ENCODE results near the gene RAD21L1. TPM values are rescaled to one million over a fixed set of nuclear protein-coding genes. Genes with fewer than 3 reads are reported as not detected.

Gene RAD21L1
- total and polyA plus RNA-seq, 2 of the 8 experiments (the other 6 are each of a cell fraction or from before 2014, with no cell fraction given), result 0.06 to 0.26 TPM

DNA sequence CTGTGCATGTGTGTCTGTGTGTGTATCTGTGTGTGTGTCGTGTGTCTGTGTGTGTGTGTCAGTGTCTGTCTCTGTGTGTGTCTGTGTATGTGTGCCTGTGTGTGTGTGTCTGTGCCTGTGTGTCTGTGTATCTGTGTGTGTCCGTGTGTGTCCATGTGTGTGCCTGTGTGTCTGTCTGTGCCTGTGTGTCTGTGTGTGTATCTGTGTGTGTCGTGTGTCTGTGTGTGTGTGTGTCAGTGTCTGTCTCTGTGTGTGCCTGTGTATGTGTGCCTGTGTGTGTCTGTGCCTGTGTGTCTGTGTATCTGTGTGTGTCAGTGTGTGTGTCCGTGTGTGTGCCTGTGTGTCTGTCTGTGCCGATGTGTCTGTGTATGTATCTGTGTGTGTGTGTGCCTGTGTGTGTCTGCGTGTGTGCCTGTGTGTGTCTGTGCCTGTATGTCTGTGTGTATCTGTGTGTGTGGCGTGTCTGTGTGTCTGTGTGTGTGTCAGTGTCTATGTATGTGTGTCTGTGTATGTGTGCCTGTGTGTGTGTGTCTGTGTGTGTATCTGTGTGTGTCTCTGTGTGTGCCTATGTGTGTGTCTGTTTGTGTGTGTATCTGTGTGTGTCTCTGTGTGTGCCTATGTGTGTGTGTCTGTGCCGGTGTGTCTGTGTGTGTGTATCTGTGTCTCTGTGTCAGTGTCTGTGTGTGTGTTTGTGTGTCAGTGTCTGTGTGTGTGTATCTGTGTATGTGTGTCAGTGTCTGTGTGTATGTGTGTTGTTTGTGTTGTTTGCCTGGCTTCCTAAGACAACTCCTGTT, 51.9 kb downstream of the RAD21L1 start:
- H3K79me1 ChIP-seq (ENCODE audit: low read depth, low read length), result no peaks in the 10 kb centered on the region; the same call in 1 of the 2 replicates
- peak overlapping the region; percentile 45 for H2BK12ac ChIP-seq (ENCODE audit: low read depth, low read length)
- H3K4me2 ChIP-seq (ENCODE audit: insufficient read depth in 1 of 2, low read depth in 2 of 2, low read length in 2 of 2), result no peak overlapping the region
- H3K27ac ChIP-seq (ENCODE audit: low read depth, low read length), result no peak overlapping the region
- H3K4me1 ChIP-seq (replicated peaks in 1 of 4; ENCODE audit: control insufficient read depth in 3 of 4, insufficient read depth in 4 of 4, low read length in 3 of 4), result 0 out of 7 replicates have a peak, but pooled peaks cover 0 to 3% (median 0%) of the 10 kb centered on the region in 4 experiments
- H2BK120ac ChIP-seq (replicated peaks; ENCODE audit: low read depth, low read length), result no peak overlapping the region
- H3K27me3 ChIP-seq (replicated peaks in 1 of 4; ENCODE audit: control insufficient read depth in 3 of 4, extremely low read depth in 1 of 4, insufficient read depth in 3 of 4, low read length in 3 of 4), result no peaks in the 10 kb centered on the region
- H3K4me3 ChIP-seq (ENCODE audit: extremely low read depth in 1 of 4, insufficient read depth in 2 of 4, low read depth in 3 of 4, low read length in 4 of 4), result no peak overlapping the region
- FAIRE-seq (peak; percentile 36), DNase-seq (ENCODE audit: low read depth in 1 of 2, low spot score in 2 of 2) (no peak)
- 0 out of 2 replicates have a peak overlapping the region, but pooled peaks have one; percentile 22 for H2BK15ac ChIP-seq (ENCODE audit: low read length)
- 89% methylated on average over 8 of the region's 8 CpGs; no CpG with 5 or more reads in 1 of the 2 experiments for WGBS, 2 experiments (ENCODE audit: extremely low coverage in 1 of 2, insufficient coverage in 1 of 2, insufficient read length in 1 of 2, insufficient replicate concordance in 2 of 2, low coverage in 1 of 2, low lambda C conversion rate in 2 of 2, missing lambda C conversion rate in 1 of 2)
- no peak overlapping the region for H3K4ac ChIP-seq (replicated peaks; ENCODE audit: insufficient read length, low read depth, low read length)
- no peak overlapping the region for H2BK20ac ChIP-seq (ENCODE audit: low read length)
- POLR2A ChIA-PET (ENCODE audit: partially characterized antibody), result no interaction called here
- peak overlapping the region; percentile 40; the same call in 1 of the 2 replicates for H2BK5ac ChIP-seq (ENCODE audit: low read depth, low read length)
- no peaks in the 10 kb centered on the region; a peak in 1 of 8 replicates for H3K36me3 ChIP-seq (ENCODE audit: control insufficient read depth in 2 of 4, insufficient read depth in 4 of 4, low read length in 3 of 4)
- H3K23ac ChIP-seq (ENCODE audit: insufficient read length), result no peak overlapping the region
- no peaks in the 10 kb centered on the region for H3K79me2 ChIP-seq (ENCODE audit: control insufficient read depth in 1 of 2, insufficient read depth in 2 of 2, low read length in 2 of 2)
- no peak overlapping the region; the same call in 1 of the 2 replicates for H4K8ac ChIP-seq (ENCODE audit: extremely low read depth, insufficient read depth, low read length)
- H4K91ac ChIP-seq (replicated peaks; ENCODE audit: insufficient read length, low read length), result peak overlapping the region; percentile 36
- TF ChIP-seq TEAD4 (IDR thresholded peaks at IDR 0.05; ENCODE audit: low read depth, low read length), result no peak
- TF ChIP-seq, protein P1, sequence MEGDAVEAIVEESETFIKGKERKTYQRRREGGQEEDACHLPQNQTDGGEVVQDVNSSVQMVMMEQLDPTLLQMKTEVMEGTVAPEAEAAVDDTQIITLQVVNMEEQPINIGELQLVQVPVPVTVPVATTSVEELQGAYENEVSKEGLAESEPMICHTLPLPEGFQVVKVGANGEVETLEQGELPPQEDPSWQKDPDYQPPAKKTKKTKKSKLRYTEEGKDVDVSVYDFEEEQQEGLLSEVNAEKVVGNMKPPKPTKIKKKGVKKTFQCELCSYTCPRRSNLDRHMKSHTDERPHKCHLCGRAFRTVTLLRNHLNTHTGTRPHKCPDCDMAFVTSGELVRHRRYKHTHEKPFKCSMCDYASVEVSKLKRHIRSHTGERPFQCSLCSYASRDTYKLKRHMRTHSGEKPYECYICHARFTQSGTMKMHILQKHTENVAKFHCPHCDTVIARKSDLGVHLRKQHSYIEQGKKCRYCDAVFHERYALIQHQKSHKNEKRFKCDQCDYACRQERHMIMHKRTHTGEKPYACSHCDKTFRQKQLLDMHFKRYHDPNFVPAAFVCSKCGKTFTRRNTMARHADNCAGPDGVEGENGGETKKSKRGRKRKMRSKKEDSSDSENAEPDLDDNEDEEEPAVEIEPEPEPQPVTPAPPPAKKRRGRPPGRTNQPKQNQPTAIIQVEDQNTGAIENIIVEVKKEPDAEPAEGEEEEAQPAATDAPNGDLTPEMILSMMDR (IDR thresholded peaks at IDR 0.05; ENCODE audit: control extremely low read depth in 1 of 3, insufficient read depth in 1 of 3, low read depth in 1 of 3, low read length in 3 of 3), result no peak
- TF ChIP-seq CHD1 (IDR thresholded peaks at IDR 0.05; ENCODE audit: low read depth, low read length), result no peak
- TF ChIP-seq CEBPB (IDR thresholded peaks at IDR 0.05; ENCODE audit: low read depth, low read length), result no peak
- TF ChIP-seq TCF12 (IDR thresholded peaks at IDR 0.05; ENCODE audit: low read depth, low read length), result no peak
- H3K14ac ChIP-seq (ENCODE audit: insufficient read length), result no peak overlapping the region
- no peak overlapping the region for H2AFZ ChIP-seq (ENCODE audit: low read length)
- H2AK5ac ChIP-seq (ENCODE audit: low read depth, low read length), result peak overlapping the region; percentile 94; the same call in 1 of the 2 replicates
- H3K23me2 ChIP-seq (ENCODE audit: low read depth, low read length), result peaks cover 10% of the 10 kb centered on the region; the same call in 1 of the 2 replicates
- no peaks in the 10 kb centered on the region for H3K9me3 ChIP-seq (ENCODE audit: insufficient read depth in 2 of 2, low read depth in 1 of 2, low read length in 1 of 2)
- CTCF ChIA-PET (ENCODE audit: partially characterized antibody), result no interaction called here
- H3K56ac ChIP-seq (replicated peaks; ENCODE audit: insufficient read length, low read depth, low read length), result peak overlapping the region; percentile 92
- no peak overlapping the region for H4K5ac ChIP-seq (ENCODE audit: insufficient read length, low read depth, low read length)
- H3K18ac ChIP-seq (ENCODE audit: extremely low read depth, low read length), result no peak overlapping the region
- H3K9ac ChIP-seq (replicated peaks in 1 of 4; ENCODE audit: extremely low read depth in 1 of 4, low read depth in 3 of 4, low read length in 3 of 4), result no peak overlapping the region; a peak in 1 of 7 replicates
- peaks cover 0 to 9% of the 10 kb centered on the region in 2 experiments for H4K20me1 ChIP-seq (replicated peaks in 1 of 2; ENCODE audit: control insufficient read depth in 1 of 2, insufficient read depth in 2 of 2, low read length in 2 of 2)

Data from H1 (cell line).